HEK293 (cell line): ENCODE measurements around the gene LPP.

Source experiments
- CTCF ChIA-PET: fragments of 350-600 bp; formaldehyde crosslinking; extraction: SDS; loops from one replicate; lab custom pipeline; 2021; ENCODE audit warnings: antibody characterized with exemption; lab: Yijun Ruan, JAX
- POLR2A ChIA-PET: fragments of 300-600 bp; formaldehyde crosslinking; extraction: SDS; loops from one replicate; lab custom pipeline; 2020; ENCODE audit warnings: antibody characterized with exemption, inconsistent platforms; lab: Yijun Ruan, JAX
- H3K27ac ChIP-seq: fragments of 200-500 bp; sonication (Bioruptor generic); 2 replicates; pipeline ENCODE4 v1.5.1; 2014; ENCODE audit warnings: low read depth, low read length, control low read depth, inconsistent platforms; ENCODE audit errors: extremely low read depth
- H3K36me3 ChIP-seq, 2 experiments: fragments of 200-500 bp in 1 of 2; sonication (Bioruptor generic) in 1 of 2; 1 replicate in 1 of 2; 2 replicates in 1 of 2; pipeline ENCODE4 v1.5.1; 2014 to 2017; ENCODE audit warnings: inconsistent platforms in 2 of 2, low read length in 2 of 2; ENCODE audit not compliant: control insufficient read depth in 2 of 2, insufficient read depth in 1 of 2
- H3K4me1 ChIP-seq: fragments of 200-500 bp; sonication (Bioruptor generic); 2 replicates; pipeline ENCODE4 v1.5.1; 2014; ENCODE audit warnings: mild to moderate bottlenecking, low read length, inconsistent platforms; ENCODE audit not compliant: control insufficient read depth, insufficient read depth
- H3K4me3 ChIP-seq: 2 replicates; pipeline ENCODE4 v1.5.1; 2011; ENCODE audit warnings: low read depth, mild to moderate bottlenecking, control low read depth, low read length, moderate library complexity
- H3K9me3 ChIP-seq: fragments of 200-500 bp; sonication (Bioruptor generic); 2 replicates; pipeline ENCODE4 v1.5.1; 2014; ENCODE audit warnings: low read depth, low read length, inconsistent platforms; ENCODE audit not compliant: control insufficient read depth, insufficient read depth
- GLI4 ChIP-seq: fragments of 450-650 bp; formaldehyde crosslinking; IDR thresholded peaks from 2 replicates; pipeline ENCODE4 v1.5.1; 2016; ENCODE audit warnings: missing biosample characterization, missing genetic modification characterization
- KLF8 ChIP-seq: fragments of 450-650 bp; formaldehyde crosslinking; IDR thresholded peaks from 2 replicates; pipeline ENCODE4 v1.5.1; 2016; ENCODE audit warnings: missing biosample characterization, missing genetic modification characterization
- ZBTB11 ChIP-seq: fragments of 450-650 bp; formaldehyde crosslinking; conservative IDR thresholded peaks from 2 replicates; pipeline ENCODE4 v1.5.1; 2016; ENCODE audit warnings: low read depth, missing biosample characterization, missing genetic modification characterization
- ZBTB48 ChIP-seq: fragments of 450-650 bp; formaldehyde crosslinking; IDR thresholded peaks from 2 replicates; pipeline ENCODE4 v1.5.1; 2016; ENCODE audit warnings: missing biosample characterization, missing genetic modification characterization
- ZBTB49 ChIP-seq: fragments of 450-650 bp; formaldehyde crosslinking; IDR thresholded peaks from 2 replicates; pipeline ENCODE4 v1.5.1; 2016; ENCODE audit warnings: missing biosample characterization, missing genetic modification characterization, low read depth
- ZFP69B ChIP-seq: fragments of 450-650 bp; formaldehyde crosslinking; IDR thresholded peaks from 2 replicates; pipeline ENCODE4 v1.5.1; 2016; ENCODE audit warnings: missing biosample characterization, missing genetic modification characterization
- ZNF16 ChIP-seq: fragments of 450-650 bp; formaldehyde crosslinking; IDR thresholded peaks from 2 replicates; pipeline ENCODE4 v1.5.1; 2016; ENCODE audit warnings: low read depth, missing biosample characterization, missing genetic modification characterization
- ZNF175 ChIP-seq: fragments of 450-650 bp; formaldehyde crosslinking; IDR thresholded peaks from 2 replicates; pipeline ENCODE4 v1.5.1; 2016; ENCODE audit warnings: missing biosample characterization, missing genetic modification characterization
- ZNF335 ChIP-seq: fragments of 450-650 bp; formaldehyde crosslinking; conservative IDR thresholded peaks from 2 replicates; pipeline ENCODE4 v1.5.1; 2016; ENCODE audit warnings: missing biosample characterization, missing genetic modification characterization
- ZNF366 ChIP-seq: fragments of 450-650 bp; formaldehyde crosslinking; conservative IDR thresholded peaks from 2 replicates; pipeline ENCODE4 v1.5.1; 2016; ENCODE audit warnings: missing biosample characterization, missing genetic modification characterization
- ZNF416 ChIP-seq: fragments of 450-650 bp; formaldehyde crosslinking; IDR thresholded peaks from 2 replicates; pipeline ENCODE4 v1.5.1; 2016; ENCODE audit warnings: missing biosample characterization, missing genetic modification characterization
- ZNF544 ChIP-seq: fragments of 450-650 bp; formaldehyde crosslinking; IDR thresholded peaks from 2 replicates; pipeline ENCODE4 v1.5.0; 2017; ENCODE audit warnings: missing biosample characterization, missing genetic modification characterization
- ZNF561 ChIP-seq: fragments of 450-650 bp; IDR thresholded peaks from 2 replicates; pipeline ENCODE4 v1.5.1; 2018; ENCODE audit warnings: missing biosample characterization, missing genetic modification characterization, borderline replicate concordance
- ZNF580 ChIP-seq: fragments of 450-650 bp; formaldehyde crosslinking; IDR thresholded peaks from 2 replicates; pipeline ENCODE4 v1.5.1; 2016; ENCODE audit warnings: missing biosample characterization, missing genetic modification characterization
- ZNF776 ChIP-seq: fragments of 450-650 bp; formaldehyde crosslinking; IDR thresholded peaks from 2 replicates; pipeline ENCODE4 v1.5.0; 2017; ENCODE audit warnings: missing biosample characterization, missing genetic modification characterization, borderline replicate concordance
- ZSCAN16 ChIP-seq: fragments of 450-650 bp; formaldehyde crosslinking; IDR thresholded peaks from 2 replicates; pipeline ENCODE4 v1.5.1; 2016; ENCODE audit warnings: missing biosample characterization, missing genetic modification characterization
- ZXDB ChIP-seq: fragments of 450-650 bp; formaldehyde crosslinking; IDR thresholded peaks from 2 replicates; pipeline ENCODE4 v1.5.1; 2016; ENCODE audit warnings: missing biosample characterization, missing genetic modification characterization
- TF ChIP-seq, protein P1 (sequence below): fragments of 450-650 bp; formaldehyde crosslinking; IDR thresholded peaks from 2 replicates; pipeline ENCODE4 v1.5.1; 2017; ENCODE audit warnings: missing biosample characterization, mild to moderate bottlenecking, missing genetic modification characterization, moderate library complexity
- TF ChIP-seq, protein P2 (sequence below): fragments of 450-650 bp; formaldehyde crosslinking; IDR thresholded peaks from 2 replicates; pipeline ENCODE4; 2016; ENCODE audit warnings: missing biosample characterization, missing genetic modification characterization
- TF ChIP-seq, protein P3 (sequence below): sonication (generic); formaldehyde crosslinking; IDR thresholded peaks from 2 replicates; pipeline ENCODE4 v1.8.1; 2022; ENCODE audit warnings: mild to moderate bottlenecking, moderate library complexity, missing genetic modification reagents

LPP gene

DNA sequence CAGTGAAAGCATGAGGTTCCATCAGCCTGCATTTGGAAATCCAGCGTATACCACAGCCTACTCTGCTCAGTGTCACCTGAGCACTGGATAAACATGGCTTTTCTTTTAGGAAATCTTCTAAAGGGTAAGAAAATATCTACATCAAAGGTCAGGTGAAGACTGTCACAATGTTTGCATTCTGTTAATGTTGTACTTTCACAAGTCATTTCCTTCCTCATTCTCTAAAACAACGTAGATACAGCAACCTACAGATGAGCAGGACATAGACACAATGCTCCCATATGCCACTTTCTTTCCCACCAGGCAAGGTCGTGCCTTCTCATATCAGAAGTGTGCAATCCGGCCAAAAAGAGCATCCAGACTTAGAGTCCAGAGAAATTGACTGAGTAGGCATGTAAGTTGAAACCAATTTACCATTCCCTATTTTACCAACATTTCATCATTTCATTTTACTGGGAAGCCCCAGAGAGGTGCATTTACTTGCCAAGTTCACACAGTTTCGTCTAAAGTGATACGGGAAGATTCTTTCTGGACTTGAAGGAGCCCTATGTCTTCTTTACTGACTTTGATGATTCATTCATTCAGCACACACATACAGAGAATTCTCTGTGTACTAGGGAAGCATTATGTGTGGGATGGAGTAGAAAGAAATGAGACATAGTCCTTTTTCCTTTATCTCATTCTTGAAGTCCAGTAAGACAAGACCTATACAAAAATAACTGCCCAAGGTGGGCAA is 30.6 kb upstream of the LPP start:
- Histone ChIP-seq H3K36me3 (no peaks in the 10 kb centered on the region), H3K27ac (no peak overlapping the region), H3K9me3 (no peaks in the 10 kb centered on the region), H3K4me3 (no peak overlapping the region), H3K4me1 (no peaks in the 10 kb centered on the region)
- POLR2A ChIA-PET, result no interaction called here
- no peak for TF ChIP-seq ZBTB48 (tag by site-specific recombination)
- TF ChIP-seq ZNF175, result no peak
- TF ChIP-seq ZXDB (tag by site-specific recombination), result no peak
- TF ChIP-seq ZNF335 (tag by site-specific recombination), result no peak
- TF ChIP-seq ZBTB11 (tag by site-specific recombination), result no peak
- TF ChIP-seq ZNF366 (tag by site-specific recombination), result no peak
- no peak for TF ChIP-seq ZBTB49
- no peak for TF ChIP-seq ZFP69B (tag by site-specific recombination)
- TF ChIP-seq ZNF16 (tag by site-specific recombination), result no peak
- TF ChIP-seq, protein P1, sequence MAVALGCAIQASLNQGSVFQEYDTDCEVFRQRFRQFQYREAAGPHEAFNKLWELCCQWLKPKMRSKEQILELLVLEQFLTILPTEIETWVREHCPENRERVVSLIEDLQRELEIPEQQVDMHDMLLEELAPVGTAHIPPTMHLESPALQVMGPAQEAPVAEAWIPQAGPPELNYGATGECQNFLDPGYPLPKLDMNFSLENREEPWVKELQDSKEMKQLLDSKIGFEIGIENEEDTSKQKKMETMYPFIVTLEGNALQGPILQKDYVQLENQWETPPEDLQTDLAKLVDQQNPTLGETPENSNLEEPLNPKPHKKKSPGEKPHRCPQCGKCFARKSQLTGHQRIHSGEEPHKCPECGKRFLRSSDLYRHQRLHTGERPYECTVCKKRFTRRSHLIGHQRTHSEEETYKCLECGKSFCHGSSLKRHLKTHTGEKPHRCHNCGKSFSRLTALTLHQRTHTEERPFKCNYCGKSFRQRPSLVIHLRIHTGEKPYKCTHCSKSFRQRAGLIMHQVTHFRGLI, result no peak
- no peak for TF ChIP-seq ZNF544
- TF ChIP-seq KLF8 (tag by site-specific recombination), result no peak
- TF ChIP-seq ZNF561 (tag by site-specific recombination), result no peak
- CTCF ChIA-PET, result no interaction called here

DNA sequence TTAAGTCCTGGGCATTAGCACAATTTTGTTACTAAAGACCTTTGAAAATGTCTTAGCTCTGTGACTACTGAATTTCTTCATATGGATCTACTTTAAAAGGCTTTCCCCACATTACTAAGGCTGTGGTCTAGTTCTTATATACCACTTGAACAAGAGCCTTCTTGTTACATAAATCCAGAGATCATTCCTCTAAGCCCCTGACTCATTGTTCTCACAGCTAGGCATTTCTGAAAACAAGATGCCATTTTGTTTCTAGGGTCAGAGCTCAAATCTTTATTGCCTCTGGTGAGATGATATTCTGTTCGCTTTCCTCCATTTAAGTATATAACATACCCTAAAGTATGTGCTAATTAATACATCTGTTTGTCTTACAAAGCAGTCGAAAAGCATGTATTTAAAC is 29.8 kb upstream of the LPP start:
- POLR2A ChIA-PET, result no interaction called here
- Histone ChIP-seq H3K9me3 (no peaks in the 10 kb centered on the region), H3K4me3 (no peak overlapping the region), H3K4me1 (no peaks in the 10 kb centered on the region), H3K36me3 (no peaks in the 10 kb centered on the region), H3K27ac (no peak overlapping the region)
- CTCF ChIA-PET, result no interaction called here
- TF ChIP-seq, protein P2, sequence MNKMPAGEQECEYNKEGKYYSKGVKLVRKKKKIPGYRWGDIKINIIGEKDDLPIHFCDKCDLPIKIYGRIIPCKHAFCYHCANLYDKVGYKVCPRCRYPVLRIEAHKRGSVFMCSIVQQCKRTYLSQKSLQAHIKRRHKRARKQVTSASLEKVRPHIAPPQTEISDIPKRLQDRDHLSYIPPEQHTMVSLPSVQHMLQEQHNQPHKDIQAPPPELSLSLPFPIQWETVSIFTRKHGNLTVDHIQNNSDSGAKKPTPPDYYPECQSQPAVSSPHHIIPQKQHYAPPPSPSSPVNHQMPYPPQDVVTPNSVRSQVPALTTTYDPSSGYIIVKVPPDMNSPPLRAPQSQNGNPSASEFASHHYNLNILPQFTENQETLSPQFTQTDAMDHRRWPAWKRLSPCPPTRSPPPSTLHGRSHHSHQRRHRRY (tag by site-specific recombination), result no peak
- no peak for TF ChIP-seq ZNF580 (tag by site-specific recombination)
- no peak for TF ChIP-seq GLI4 (tag by site-specific recombination)
- TF ChIP-seq, protein P3, sequence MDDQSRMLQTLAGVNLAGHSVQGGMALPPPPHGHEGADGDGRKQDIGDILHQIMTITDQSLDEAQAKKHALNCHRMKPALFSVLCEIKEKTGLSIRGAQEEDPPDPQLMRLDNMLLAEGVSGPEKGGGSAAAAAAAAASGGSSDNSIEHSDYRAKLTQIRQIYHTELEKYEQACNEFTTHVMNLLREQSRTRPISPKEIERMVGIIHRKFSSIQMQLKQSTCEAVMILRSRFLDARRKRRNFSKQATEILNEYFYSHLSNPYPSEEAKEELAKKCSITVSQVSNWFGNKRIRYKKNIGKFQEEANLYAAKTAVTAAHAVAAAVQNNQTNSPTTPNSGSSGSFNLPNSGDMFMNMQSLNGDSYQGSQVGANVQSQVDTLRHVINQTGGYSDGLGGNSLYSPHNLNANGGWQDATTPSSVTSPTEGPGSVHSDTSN (CRISPR knock-in tag), result no peak
- no peak for TF ChIP-seq ZNF416 (tag by site-specific recombination)
- TF ChIP-seq ZNF776 (tag by site-specific recombination), result no peak
- no peak for TF ChIP-seq ZSCAN16
